ENCODE results near the gene PECR.
"Not testable (repeated sequence)": the region's sequence is repeated elsewhere in the genome, so short reads cannot be mapped to it uniquely, and the experiment has no call there.

Gene PECR

DNA sequence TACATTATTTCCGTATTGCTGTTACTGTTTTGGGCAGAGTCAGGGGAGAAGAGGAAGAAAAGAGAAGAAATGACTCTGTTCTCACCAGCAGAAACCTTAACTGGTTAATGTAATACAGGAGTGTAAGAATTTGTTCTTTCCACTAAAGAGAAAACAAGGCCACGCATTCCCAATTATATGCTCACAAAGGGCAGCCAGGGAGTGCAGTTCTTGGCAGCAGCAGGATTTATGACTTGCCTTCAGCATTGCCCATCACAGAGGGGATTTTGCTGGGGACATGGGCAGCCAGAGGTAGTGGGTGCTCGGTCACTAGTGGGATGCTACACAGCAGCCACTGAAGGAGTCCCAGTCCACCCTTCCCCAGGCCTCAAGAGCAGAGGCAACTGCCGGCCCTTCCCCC, 86.7 kb downstream of the PECR start:
- no peak for DNase-seq

DNA sequence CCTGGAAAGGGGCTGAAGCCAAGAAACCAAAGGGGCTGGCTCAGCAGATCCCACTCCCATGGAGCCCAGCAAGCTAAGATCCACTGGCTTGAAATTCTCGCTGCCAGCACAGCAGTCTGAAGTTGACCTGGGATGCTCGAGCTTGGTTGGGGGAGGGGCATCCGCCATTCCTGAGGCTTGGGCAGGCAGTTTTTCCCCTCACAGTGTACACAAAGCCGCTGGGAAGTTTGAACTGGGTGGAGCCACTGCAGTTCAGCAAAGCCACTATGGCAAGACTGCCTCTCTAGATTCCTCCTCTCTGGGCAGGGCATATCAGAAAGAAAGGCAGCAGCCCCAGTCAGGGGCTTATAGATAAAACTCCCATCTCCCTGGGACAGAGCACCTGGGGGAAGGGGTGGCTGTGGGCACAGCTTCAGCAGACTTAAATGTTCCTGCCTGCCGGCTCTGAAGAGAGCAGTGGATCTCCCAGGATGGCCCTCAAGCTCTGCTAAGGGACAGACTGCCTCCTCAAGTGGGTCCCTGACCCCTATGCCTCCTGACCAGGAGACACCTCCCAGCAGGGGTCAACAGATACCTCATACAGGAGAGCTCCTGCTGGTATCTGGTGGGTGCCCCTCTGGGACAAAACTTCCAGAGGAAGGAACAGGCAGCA, 92.9 kb downstream of the PECR start:
- not testable (repeated sequence) for DNase-seq
